CD4-positive, CD25-positive, alpha-beta regulatory T cell (primary cell): ENCODE data around the gene EHMT1. TPM values are rescaled to one million over a fixed set of nuclear protein-coding genes. Genes with fewer than 3 reads are reported as not detected.
"Not testable (repeated sequence)": the region's sequence is repeated elsewhere in the genome, so short reads cannot be mapped to it uniquely, and the experiment has no call there.

Source experiments
- ATAC-seq, 2 donors: fragments of 150-1000 bp; cut with Tn5 transposase; one replicate each; pipeline ENCODE4 v1.10.0; 2021; ENCODE audit warnings: low read depth in 2 of 2, moderate number of reproducible peaks in 2 of 2, moderate library complexity in 1 of 2
- DNase-seq, 3 donors: peaks; one replicate each; pipeline versions ENCODE4 v3.0.0 to v3.0.0-alpha.2; 2012 to 2022; ENCODE audit warnings: mixed read lengths in 1 of 3
- H3K27ac ChIP-seq: one replicate; pipeline ENCODE4 v1.7.0; 2013; ENCODE audit warnings: mild to moderate bottlenecking, low read length; ENCODE audit not compliant: insufficient read depth, poor library complexity, severe bottlenecking
- H3K27me3 ChIP-seq: one replicate; pipeline ENCODE4 v1.7.0; 2013; ENCODE audit warnings: low read length; ENCODE audit not compliant: control insufficient read depth, insufficient read depth
- H3K36me3 ChIP-seq: one replicate; pipeline ENCODE4 v1.7.0; 2013; ENCODE audit warnings: mild to moderate bottlenecking, low read length, moderate library complexity; ENCODE audit not compliant: control insufficient read depth, insufficient read depth
- H3K4me1 ChIP-seq: 2 replicates; pipeline ENCODE4 v1.7.0; 2013; ENCODE audit warnings: mild to moderate bottlenecking, low read length; ENCODE audit not compliant: insufficient read depth, control insufficient read depth, poor library complexity, severe bottlenecking
- H3K4me3 ChIP-seq: one replicate; pipeline ENCODE4 v1.7.0; 2013; ENCODE audit warnings: low read depth, mild to moderate bottlenecking, low read length, moderate library complexity
- H3K9me3 ChIP-seq, 2 experiments: 1 replicate in 1 of 2; 2 replicates in 1 of 2; pipeline ENCODE4 v1.7.0; 2013; ENCODE audit warnings: low read length in 2 of 2, mild to moderate bottlenecking in 1 of 2, moderate library complexity in 1 of 2; ENCODE audit not compliant: control insufficient read depth in 2 of 2
- H3K27ac Mint-ChIP-seq, 3 donors: one replicate each; pipeline ENCODE4 v1.8.0; 2020 to 2022; ENCODE audit warnings: mild to moderate bottlenecking in 3 of 3, mixed read lengths in 3 of 3, moderate library complexity in 2 of 3
- H3K27me3 Mint-ChIP-seq: one replicate; pipeline ENCODE4 v1.8.0; 2022; ENCODE audit warnings: mild to moderate bottlenecking, mixed read lengths
- H3K36me3 Mint-ChIP-seq: one replicate; pipeline ENCODE4 v1.8.0; 2020; ENCODE audit warnings: mixed read lengths
- H3K4me1 Mint-ChIP-seq, 4 donors: one replicate each; pipeline ENCODE4 v1.8.0; 2020 to 2022; ENCODE audit warnings: mixed read lengths in 4 of 4, mild to moderate bottlenecking in 1 of 4
- H3K4me3 Mint-ChIP-seq, 4 donors: one replicate each; pipeline ENCODE4 v1.8.0; 2020 to 2022; ENCODE audit warnings: mild to moderate bottlenecking in 4 of 4, mixed read lengths in 4 of 4, moderate library complexity in 3 of 4
- H3K9me3 Mint-ChIP-seq, 7 donors: one replicate each; pipeline ENCODE4 v1.8.0; 2020 to 2022; ENCODE audit warnings: mixed read lengths in 7 of 7, mild to moderate bottlenecking in 3 of 7, moderate library complexity in 2 of 7
- polyA plus RNA-seq, 4 donors: library from polyadenylated mRNA; unstranded; fragments of 300-500 nt; fragmentation: Illumina TruSeq; gene quantifications; one replicate each; pipeline ENCODE4 v1.2.3, GENCODE V29; 2021
- total RNA-seq: library from RNA; stranded (reverse); gene quantifications from one replicate; pipeline ENCODE4 v1.2.3, GENCODE V29; 2022

Gene EHMT1
- total and polyA plus RNA-seq, 5 donors from 2014 or later: 17.9 to 142 (median 20.0) TPM

DNA sequence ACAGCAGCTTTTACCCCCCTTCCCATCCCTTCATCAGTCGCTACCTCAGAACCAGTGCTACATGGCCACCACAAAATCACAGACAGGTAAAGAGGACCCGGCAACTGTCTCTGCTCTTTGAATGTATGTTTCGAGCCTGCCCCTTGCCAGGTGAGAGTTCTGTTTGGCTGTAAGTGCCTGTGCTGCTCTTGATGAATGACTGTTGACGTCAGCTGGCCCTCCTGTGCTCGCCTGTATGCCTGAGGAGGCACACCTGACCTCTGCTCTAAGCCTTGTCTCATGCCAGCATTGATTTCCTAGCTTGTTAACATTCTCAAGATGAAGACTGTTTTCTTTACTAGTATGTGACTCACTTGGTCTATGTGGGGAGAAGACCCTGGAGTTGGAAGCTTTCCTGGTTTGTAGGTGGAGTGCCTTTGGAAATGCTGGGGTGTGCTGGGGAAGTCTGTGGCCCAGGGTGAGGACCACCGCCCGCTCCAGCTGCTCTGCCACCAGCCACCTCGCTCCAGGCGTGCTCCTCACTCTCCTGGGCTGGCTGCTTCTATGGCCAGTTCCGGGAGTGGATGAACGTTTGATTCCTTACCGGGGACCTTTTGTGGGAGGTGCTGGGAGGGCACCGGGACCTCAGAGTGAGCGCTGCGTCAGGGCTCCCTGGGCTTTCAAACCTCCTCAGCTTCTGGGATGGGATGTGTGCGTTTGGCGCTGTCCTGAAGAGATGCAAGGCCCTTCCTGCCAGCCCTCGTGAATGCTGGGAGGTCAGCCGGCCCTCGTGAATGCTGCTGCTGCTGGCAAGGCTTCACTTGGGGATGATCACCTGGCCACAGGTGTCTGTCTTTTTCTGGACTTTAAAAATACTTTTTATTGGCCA lies 109.9 kb downstream of the EHMT1 start:
- Histone ChIP-seq H3K9me3 (peaks cover 5 to 8% of the 10 kb centered on the region in 2 experiments), H3K27ac (no peak overlapping the region), H3K36me3 (peaks cover 47% of the 10 kb centered on the region), H3K4me1 (peaks cover 10% of the 10 kb centered on the region), H3K27me3 (no peaks in the 10 kb centered on the region), H3K4me3 (no peak overlapping the region)
- Mint-ChIP-seq H3K4me3 (no peak overlapping the region), H3K4me1 (peaks cover 6 to 42% (median 32%) of the 10 kb centered on the region in 4 donors), H3K27me3 (no peaks in the 10 kb centered on the region), H3K9me3 (peaks cover 0 to 22% (median 7%) of the 10 kb centered on the region in 7 donors), H3K27ac (peak overlapping the region in 1 of 3 donors; percentile 63), H3K36me3 (peaks cover 62% of the 10 kb centered on the region)
- no peak for DNase-seq
- no peak for ATAC-seq

DNA sequence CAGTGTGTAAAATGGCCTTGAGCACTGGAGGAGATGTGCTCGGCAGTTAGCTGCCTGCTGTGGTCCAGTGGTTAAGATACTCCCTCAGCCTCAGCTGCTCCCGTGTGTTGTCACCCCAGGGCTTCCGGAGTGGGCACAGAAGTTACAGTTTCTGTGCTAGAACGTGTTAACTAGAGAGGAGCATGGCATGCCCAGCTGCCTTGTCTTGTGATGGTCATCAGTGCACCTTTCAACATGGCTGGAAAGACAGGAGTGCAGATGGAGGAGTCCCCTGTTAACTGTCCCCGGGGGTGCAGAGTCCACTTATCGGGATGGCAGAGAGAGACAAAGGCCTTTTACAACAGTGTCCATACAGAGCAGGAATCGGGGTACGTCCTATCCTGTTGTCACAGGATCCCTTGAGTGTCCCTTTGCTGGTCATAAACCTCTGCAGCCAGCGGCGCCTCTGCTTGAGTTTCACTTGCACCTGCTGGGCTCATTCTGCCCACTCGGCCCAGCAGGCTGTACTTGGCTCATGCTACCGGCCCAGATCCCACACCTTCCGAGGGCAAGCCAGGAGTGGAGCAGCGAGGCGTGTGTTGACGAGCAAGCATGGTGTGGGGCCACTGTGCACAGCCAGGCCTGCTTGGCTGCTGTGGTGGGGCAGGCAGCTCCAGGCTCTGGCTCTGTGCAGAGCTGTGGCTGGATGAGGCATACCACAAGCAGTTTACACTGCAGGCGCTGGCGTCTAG lies 112.6 kb downstream of the EHMT1 start:
- peaks cover 0 to 30% (median 9%) of the 10 kb centered on the region in 7 donors for H3K9me3 Mint-ChIP-seq
- peaks cover 56% of the 10 kb centered on the region for H3K36me3 ChIP-seq

DNA sequence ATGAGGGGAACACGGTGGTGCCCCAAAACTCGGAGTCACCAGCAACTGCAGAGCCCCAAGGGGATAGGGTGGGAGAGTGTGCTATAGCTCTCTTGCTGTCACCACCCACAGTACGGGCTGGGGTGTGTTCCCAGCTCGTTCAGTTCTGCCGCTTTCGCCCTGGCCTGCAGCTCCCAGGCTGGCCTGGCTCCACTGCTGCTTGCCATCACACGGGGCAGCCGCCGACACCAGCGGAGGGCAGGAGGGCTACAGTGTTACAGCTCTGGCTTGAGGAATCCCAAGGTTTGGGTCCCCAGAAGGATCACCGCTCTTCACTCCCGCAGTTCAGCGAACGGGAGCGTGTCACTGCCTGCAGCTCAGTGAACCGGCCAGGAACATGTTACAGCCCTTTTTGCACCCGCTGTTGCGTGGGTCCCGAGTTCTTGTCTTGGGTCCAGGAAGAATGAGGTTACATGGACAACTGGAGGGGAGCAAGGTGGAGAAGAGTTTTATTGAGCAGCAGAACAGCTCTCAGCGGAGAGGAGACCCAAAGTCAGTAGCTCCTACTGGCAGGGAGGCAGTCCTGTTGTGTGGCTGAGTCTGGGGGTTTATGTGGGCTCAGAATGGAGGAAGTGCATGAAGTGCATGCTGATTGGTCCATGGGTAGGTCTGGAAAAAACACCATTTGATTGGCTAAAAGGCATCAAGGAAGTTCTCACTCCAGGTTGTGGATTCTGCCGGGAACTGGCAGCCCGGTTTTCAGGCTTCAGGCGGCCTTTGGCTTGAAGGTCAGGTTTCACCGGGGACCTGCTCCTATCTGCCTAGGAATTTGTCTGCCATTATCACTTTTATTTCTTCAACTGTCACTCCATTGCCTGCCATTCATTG lies 113.4 kb downstream of the EHMT1 start:
- Histone ChIP-seq H3K4me1 (no peaks in the 10 kb centered on the region), H3K27me3 (no peaks in the 10 kb centered on the region), H3K9me3 (peaks cover 18 to 19% of the 10 kb centered on the region in 2 experiments), H3K27ac (no peak overlapping the region), H3K4me3 (no peak overlapping the region), H3K36me3 (peaks cover 49% of the 10 kb centered on the region)
- no peaks in the 10 kb centered on the region for H3K27me3 Mint-ChIP-seq
- ATAC-seq (no peak), DNase-seq (no peak)
- H3K36me3 Mint-ChIP-seq: peaks cover 57% of the 10 kb centered on the region
- H3K9me3 Mint-ChIP-seq: peaks cover 0 to 30% (median 8%) of the 10 kb centered on the region in 7 donors
- no peak overlapping the region for H3K4me3 Mint-ChIP-seq
- H3K4me1 Mint-ChIP-seq: peaks cover 7 to 21% (median 18%) of the 10 kb centered on the region in 4 donors
- H3K27ac Mint-ChIP-seq: no peak overlapping the region

More for the DNA sequence above, 112.6 kb downstream of the EHMT1 start:
- no peaks in the 10 kb centered on the region for H3K27me3 Mint-ChIP-seq
- peaks cover 7 to 28% (median 19%) of the 10 kb centered on the region in 4 donors for H3K4me1 Mint-ChIP-seq
- H3K27ac Mint-ChIP-seq: peak overlapping the region in 1 of 3 donors; percentile 38
- H3K4me3 Mint-ChIP-seq: no peak overlapping the region
- H3K4me3 ChIP-seq: no peak overlapping the region
- H3K27ac ChIP-seq: no peak overlapping the region
- H3K4me1 ChIP-seq: no peaks in the 10 kb centered on the region
- H3K36me3 Mint-ChIP-seq: peaks cover 62% of the 10 kb centered on the region
- ATAC-seq (no peak), DNase-seq (no peak)
- peaks cover 18 to 19% of the 10 kb centered on the region in 2 experiments for H3K9me3 ChIP-seq
- no peaks in the 10 kb centered on the region for H3K27me3 ChIP-seq

DNA sequence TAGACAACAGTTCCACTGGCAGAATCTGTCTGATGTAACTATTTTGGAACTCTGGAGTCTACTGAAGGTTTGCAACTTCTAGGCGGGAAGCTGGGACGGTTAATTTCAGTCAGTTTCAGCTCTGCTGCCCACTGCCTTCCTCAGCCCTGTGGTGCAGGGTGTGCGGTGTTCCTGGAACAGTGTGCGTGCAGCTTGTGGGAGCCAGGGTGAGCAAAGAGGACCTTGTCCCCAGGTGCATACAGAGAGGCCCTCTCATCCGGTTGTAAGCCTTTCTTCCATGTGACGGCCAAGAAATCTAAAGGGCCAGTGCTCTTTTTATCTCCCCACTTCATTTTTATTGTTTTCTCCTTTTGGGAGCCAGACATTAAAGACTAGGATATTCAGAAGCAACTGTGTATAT lies 114.6 kb downstream of the EHMT1 start:
- no peaks in the 10 kb centered on the region for H3K4me1 ChIP-seq
- DNase-seq: no peak
- H3K9me3 Mint-ChIP-seq: peaks cover 0 to 30% (median 6%) of the 10 kb centered on the region in 7 donors
- no peak overlapping the region for H3K27ac Mint-ChIP-seq
- H3K4me3 Mint-ChIP-seq: peak overlapping the region in 1 of 4 donors; percentile 54
- H3K4me1 Mint-ChIP-seq: peaks cover 7 to 16% (median 14%) of the 10 kb centered on the region in 4 donors
- no peak overlapping the region for H3K27ac ChIP-seq
- peaks cover 18 to 19% of the 10 kb centered on the region in 2 experiments for H3K9me3 ChIP-seq
- no peaks in the 10 kb centered on the region for H3K27me3 Mint-ChIP-seq
- H3K36me3 Mint-ChIP-seq: peaks cover 48% of the 10 kb centered on the region
- H3K36me3 ChIP-seq: peaks cover 44% of the 10 kb centered on the region
- no peaks in the 10 kb centered on the region for H3K27me3 ChIP-seq
- H3K4me3 ChIP-seq: no peak overlapping the region
- no peak for ATAC-seq

DNA sequence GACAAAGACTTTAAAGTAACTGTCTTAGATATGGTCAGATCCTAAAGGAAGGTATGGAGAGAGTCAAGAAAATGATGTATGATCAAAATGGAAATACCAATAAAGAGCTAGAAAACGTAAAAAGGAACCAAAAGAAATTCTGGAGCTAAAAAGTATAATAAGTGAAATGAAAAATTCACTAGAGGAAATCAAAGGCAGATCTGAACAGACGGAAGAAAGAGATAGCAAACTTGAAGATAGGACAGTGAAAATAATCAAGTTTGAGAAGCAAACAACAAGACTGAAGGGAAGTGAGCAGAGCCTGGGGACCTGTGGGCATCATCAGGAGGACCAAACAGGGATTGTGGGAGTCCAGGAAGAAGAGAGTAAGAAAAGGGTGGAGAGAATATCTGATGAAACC lies 115.4 kb downstream of the EHMT1 start:
- H3K9me3 Mint-ChIP-seq: peaks cover 0 to 30% (median 6%) of the 10 kb centered on the region in 7 donors
- H3K27me3 Mint-ChIP-seq: no peaks in the 10 kb centered on the region
- peaks cover 7 to 19% (median 14%) of the 10 kb centered on the region in 4 donors for H3K4me1 Mint-ChIP-seq
- no peak overlapping the region for H3K4me3 ChIP-seq
- ATAC-seq (no peak), DNase-seq (no peak)
- no peaks in the 10 kb centered on the region for H3K27me3 ChIP-seq
- peaks cover 49% of the 10 kb centered on the region for H3K36me3 Mint-ChIP-seq
- H3K27ac ChIP-seq: no peak overlapping the region
- H3K36me3 ChIP-seq: peaks cover 37% of the 10 kb centered on the region
- H3K4me3 Mint-ChIP-seq: no peak overlapping the region
- H3K9me3 ChIP-seq: peaks cover 18 to 19% of the 10 kb centered on the region in 2 experiments
- peak overlapping the region in 2 of 3 donors; percentile 12 to 93 for H3K27ac Mint-ChIP-seq
- no peaks in the 10 kb centered on the region for H3K4me1 ChIP-seq

DNA sequence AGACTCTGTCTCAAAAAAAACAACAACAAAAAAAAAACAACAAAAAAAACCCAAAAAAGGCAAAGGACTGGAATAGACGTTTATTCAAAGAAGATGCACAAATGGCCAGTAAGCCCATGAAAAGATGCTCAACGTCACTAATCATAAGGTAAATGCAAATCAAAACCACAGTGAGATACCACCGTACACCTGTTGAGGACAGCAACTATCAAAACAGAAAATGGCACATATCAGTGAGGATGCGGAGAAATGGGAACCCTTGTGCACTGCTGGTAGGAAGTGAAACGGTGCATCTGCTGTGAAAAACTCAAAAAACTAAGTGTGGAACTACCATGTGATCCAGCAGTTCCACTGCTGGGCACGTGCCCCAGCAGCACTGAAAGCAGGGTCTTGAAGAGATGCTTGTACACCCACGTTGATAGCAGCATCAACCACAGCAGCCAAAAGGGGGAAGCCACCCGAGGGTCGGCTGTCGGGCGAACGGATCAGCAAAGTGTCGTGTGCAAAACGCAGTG lies 119.4 kb downstream of the EHMT1 start:
- Mint-ChIP-seq H3K4me1 (peaks cover 4 to 23% (median 11%) of the 10 kb centered on the region in 4 donors), H3K9me3 (peaks cover 0 to 18% (median 5%) of the 10 kb centered on the region in 7 donors), H3K36me3 (peaks cover 40% of the 10 kb centered on the region)
- ATAC-seq: peak; percentile 16 to 44
- H3K4me3 Mint-ChIP-seq, DNase-seq, H3K27me3 ChIP-seq, H3K27ac ChIP-seq, H3K27me3 Mint-ChIP-seq, H3K4me3 ChIP-seq, H3K4me1 ChIP-seq, H3K27ac Mint-ChIP-seq: not testable (repeated sequence)
- H3K36me3 ChIP-seq: peaks cover 23% of the 10 kb centered on the region
- peaks cover 15% of the 10 kb centered on the region in 2 experiments for H3K9me3 ChIP-seq

DNA sequence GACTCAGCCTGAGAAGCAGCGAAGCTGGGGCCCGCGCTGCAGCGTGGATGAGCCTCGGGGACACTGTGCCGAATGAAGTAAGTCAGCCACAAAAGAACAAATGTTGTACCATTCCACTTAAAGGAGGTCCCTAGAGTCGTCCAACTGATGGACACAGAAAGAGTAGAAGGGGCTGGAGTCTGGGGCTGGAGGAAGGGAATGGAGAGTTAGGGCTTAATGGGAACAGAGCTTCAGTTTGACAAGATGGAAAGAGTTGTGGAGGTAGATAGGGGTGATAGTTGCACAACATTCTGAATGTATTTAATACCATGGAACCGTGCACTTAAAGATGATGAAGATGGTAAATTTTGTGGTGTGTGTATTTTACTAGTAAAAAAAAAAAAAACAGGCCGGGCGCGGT lies 119.9 kb downstream of the EHMT1 start:
- no peak for DNase-seq
- H3K27ac ChIP-seq: no peak overlapping the region
- ATAC-seq: no peak
- H3K4me3 ChIP-seq: no peak overlapping the region
- H3K36me3 Mint-ChIP-seq: peaks cover 40% of the 10 kb centered on the region
- H3K4me3 Mint-ChIP-seq: no peak overlapping the region
- H3K27me3 Mint-ChIP-seq: no peaks in the 10 kb centered on the region
- peaks cover 4 to 24% (median 11%) of the 10 kb centered on the region in 4 donors for H3K4me1 Mint-ChIP-seq
- no peak overlapping the region for H3K27ac Mint-ChIP-seq
- H3K36me3 ChIP-seq: peaks cover 22% of the 10 kb centered on the region
- no peaks in the 10 kb centered on the region for H3K27me3 ChIP-seq
- H3K9me3 Mint-ChIP-seq: peaks cover 0 to 15% (median 5%) of the 10 kb centered on the region in 7 donors
- no peaks in the 10 kb centered on the region for H3K4me1 ChIP-seq
- H3K9me3 ChIP-seq: peaks cover 11 to 12% of the 10 kb centered on the region in 2 experiments
